GM12878 (cell line): ENCODE data around the gene CWC25. TPM values are rescaled to one million over a fixed set of nuclear protein-coding genes. Genes with fewer than 3 reads are reported as not detected.

Source experiments
- ATF3 ChIP-seq: IDR thresholded peaks from 2 replicates; pipeline ENCODE4 v1.6.1; 2011; ENCODE audit warnings: low read depth, mild to moderate bottlenecking, low read length, moderate library complexity, borderline replicate concordance; ENCODE audit errors: extremely low read depth
- CREM ChIP-seq: IDR thresholded peaks from 2 replicates; pipeline ENCODE4 v1.6.1; 2014; ENCODE audit warnings: antibody characterized with exemption, low read depth
- CUX1 ChIP-seq: IDR thresholded peaks from 2 replicates; pipeline ENCODE4 v1.6.1; 2012; ENCODE audit warnings: improper control_type of control experiment, low read depth, low read length; ENCODE audit not compliant: insufficient replicate concordance
- E2F4 ChIP-seq: IDR thresholded peaks from 2 replicates; pipeline ENCODE4 v1.6.1; 2012; ENCODE audit warnings: low read depth, low read length, improper control_type of control experiment
- EED ChIP-seq: sonication (generic); IDR thresholded peaks from 2 replicates; pipeline ENCODE4 v1.6.1; 2016; ENCODE audit warnings: antibody characterized with exemption, low read depth
- ETV6 ChIP-seq, 2 experiments: fragments of 450-650 bp in 1 of 2; IDR thresholded peaks in 1 of 2; conservative IDR thresholded peaks in 1 of 2; 2 replicates each; pipeline ENCODE4 v1.6.1; 2014; ENCODE audit warnings: antibody characterized with exemption in 1 of 2, borderline replicate concordance in 1 of 2, low read depth in 1 of 2, mild to moderate bottlenecking in 1 of 2, moderate library complexity in 1 of 2
- HCFC1 ChIP-seq: fragments of 150-350 bp; IDR thresholded peaks from 2 replicates; pipeline ENCODE4 v1.6.1; 2014; ENCODE audit warnings: low read length
- IKZF1 ChIP-seq: fragments of 450-650 bp; conservative IDR thresholded peaks from 2 replicates; pipeline ENCODE4 v1.6.1; 2017; ENCODE audit warnings: antibody characterized with exemption, mild to moderate bottlenecking
- JUND ChIP-seq: IDR thresholded peaks from 2 replicates; pipeline ENCODE4 v1.6.1; 2012; ENCODE audit warnings: low read depth, mild to moderate bottlenecking, low read length, improper control_type of control experiment, moderate library complexity
- MEF2B ChIP-seq: fragments of 450-650 bp; IDR thresholded peaks from 2 replicates; pipeline ENCODE4 v1.6.1; 2018; ENCODE audit warnings: mild to moderate bottlenecking, moderate library complexity; ENCODE audit not compliant: partially characterized antibody, poor library complexity, severe bottlenecking
- POLR2A ChIP-seq: IDR thresholded peaks from 2 replicates; pipeline ENCODE4 v1.6.1; 2011; ENCODE audit warnings: low read depth, mild to moderate bottlenecking, low read length
- POU2F2 ChIP-seq: IDR thresholded peaks from 3 replicates; pipeline ENCODE4 v1.6.1; 2011; ENCODE audit warnings: low read depth, mild to moderate bottlenecking, low read length, borderline replicate concordance
- RAD21 ChIP-seq: IDR thresholded peaks from 2 replicates; pipeline ENCODE4 v1.6.1; 2011; ENCODE audit warnings: mild to moderate bottlenecking, low read depth, low read length, moderate library complexity; ENCODE audit not compliant: insufficient read depth
- RFX5 ChIP-seq: IDR thresholded peaks from 2 replicates; pipeline ENCODE4 v1.6.1; 2011; ENCODE audit warnings: low read depth, low read length, improper control_type of control experiment
- SMAD1 ChIP-seq: fragments of 450-650 bp; IDR thresholded peaks from 2 replicates; pipeline ENCODE4 v1.6.1; 2018; ENCODE audit warnings: mild to moderate bottlenecking, low read depth; ENCODE audit not compliant: partially characterized antibody
- SMAD5 ChIP-seq: IDR thresholded peaks from 2 replicates; pipeline ENCODE4 v1.6.1; 2016; ENCODE audit warnings: antibody characterized with exemption, low read depth
- SPI1 ChIP-seq: IDR thresholded peaks from 2 replicates; pipeline ENCODE4 v1.6.1; 2011; ENCODE audit warnings: low read depth, mild to moderate bottlenecking, low read length, moderate library complexity, borderline replicate concordance; ENCODE audit not compliant: insufficient read depth
- SUPT20H ChIP-seq: IDR thresholded peaks from 2 replicates; pipeline ENCODE4 v1.6.1; 2011; ENCODE audit warnings: low read depth, mild to moderate bottlenecking, low read length, moderate library complexity, borderline replicate concordance; ENCODE audit not compliant: control insufficient read depth
- TCF12 ChIP-seq: IDR thresholded peaks from 2 replicates; pipeline ENCODE4 v1.6.1; 2011; ENCODE audit warnings: low read depth, mild to moderate bottlenecking, low read length
- ZSCAN29 ChIP-seq: fragments of 450-650 bp; IDR thresholded peaks from 2 replicates; pipeline ENCODE4 v1.6.1; 2017; ENCODE audit warnings: mild to moderate bottlenecking, moderate library complexity
- ZZZ3 ChIP-seq: IDR thresholded peaks from 2 replicates; pipeline ENCODE4 v1.6.1; 2011; ENCODE audit warnings: low read depth; ENCODE audit not compliant: control insufficient read depth, insufficient read length
- polyA plus RNA-seq, 11 experiments: library from polyadenylated mRNA; depleted of rRNA in 4 of 11; unstranded in 6 of 11; stranded (reverse) in 5 of 11; fragments of >200 nt; fragmentation: Nextera tagmentation in 4 of 11; fragmentation: Illumina TruSeq in 1 of 11; extraction: Ambion mirVana in 4 of 11; extraction: Trizol in 1 of 11; gene quantifications; 1 replicate in 1 of 11; 2 replicates in 10 of 11; pipeline versions ENCODE4 v1.2.1 to v1.2.3, GENCODE V29; 2011 to 2016; ENCODE audit warnings: inconsistent platforms in 2 of 11, missing spikeins in 2 of 11, low read depth in 1 of 11
- total RNA-seq, 4 experiments: library from RNA; depleted of rRNA in 3 of 4; stranded (reverse); fragments of >200 nt in 3 of 4; fragmentation: Illumina TruSeq in 1 of 4; extraction: Trizol in 1 of 4; gene quantifications; 2 replicates each; pipeline versions ENCODE4 v1.2.1 to v1.2.3, GENCODE V29; 2013 to 2021
- TF ChIP-seq, protein P1 (sequence below): IDR thresholded peaks from 2 replicates; pipeline ENCODE4 v1.6.1; 2012; ENCODE audit warnings: low read length, inconsistent platforms

The CWC25 gene
- total and polyA plus RNA-seq, 10 of the 15 experiments (the other 5 are each of a cell fraction or from before 2014, with no cell fraction given), result 14.7 to 29.7 (median 22.9) TPM

GRCh38 chr17:38869526-38870258 lies 44.6 kb upstream of the CWC25 start, which contains the start of gene LASP1 (continued):
- 0 out of 2 replicates have a peak, but pooled peaks have one; percentile 82 for TF ChIP-seq ZSCAN29
- peak; percentile 87; the same call in 2 of the 3 replicates for TF ChIP-seq POU2F2
- peak; percentile 100 for TF ChIP-seq POLR2A
- TF ChIP-seq SUPT20H, result no peak
- TF ChIP-seq RFX5, result no peak
- TF ChIP-seq SMAD1, result peak; percentile 39
- TF ChIP-seq SMAD5, result peak; percentile 95
- TF ChIP-seq, protein P1, sequence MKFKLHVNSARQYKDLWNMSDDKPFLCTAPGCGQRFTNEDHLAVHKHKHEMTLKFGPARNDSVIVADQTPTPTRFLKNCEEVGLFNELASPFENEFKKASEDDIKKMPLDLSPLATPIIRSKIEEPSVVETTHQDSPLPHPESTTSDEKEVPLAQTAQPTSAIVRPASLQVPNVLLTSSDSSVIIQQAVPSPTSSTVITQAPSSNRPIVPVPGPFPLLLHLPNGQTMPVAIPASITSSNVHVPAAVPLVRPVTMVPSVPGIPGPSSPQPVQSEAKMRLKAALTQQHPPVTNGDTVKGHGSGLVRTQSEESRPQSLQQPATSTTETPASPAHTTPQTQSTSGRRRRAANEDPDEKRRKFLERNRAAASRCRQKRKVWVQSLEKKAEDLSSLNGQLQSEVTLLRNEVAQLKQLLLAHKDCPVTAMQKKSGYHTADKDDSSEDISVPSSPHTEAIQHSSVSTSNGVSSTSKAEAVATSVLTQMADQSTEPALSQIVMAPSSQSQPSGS, result no peak
- no peak for TF ChIP-seq JUND
- TF ChIP-seq CREM, result 0 out of 2 replicates have a peak, but pooled peaks have one; percentile 22
- TF ChIP-seq RAD21, result no peak
- no peak for TF ChIP-seq ATF3
- TF ChIP-seq HCFC1, result peak; percentile 16; the same call in 1 of the 2 replicates
- TF ChIP-seq E2F4, result no peak
- no peak for TF ChIP-seq ZZZ3
- TF ChIP-seq MEF2B, result peak; percentile 38
- TF ChIP-seq CUX1, result no peak
- TF ChIP-seq TCF12, result peak; percentile 59; the same call in 1 of the 2 replicates
- 0 out of 2 replicates have a peak, but pooled peaks have one; percentile 1 for TF ChIP-seq SPI1
- no peak for TF ChIP-seq ETV6 (conservative IDR thresholded peaks at IDR 0.05 in 1 of 2, IDR thresholded peaks at IDR 0.05 in 1 of 2; ENCODE audit: borderline replicate concordance in 1 of 2, low read depth in 1 of 2)
- TF ChIP-seq IKZF1, result peak; percentile 71
- TF ChIP-seq EED, result peak; percentile 5; the same call in 1 of the 2 replicates
